Fibroblast of the aortic adventitia (primary cell): ENCODE measurements around the gene TBXA2R. TPM values are rescaled to one million over a fixed set of nuclear protein-coding genes. Genes with fewer than 3 reads are reported as not detected.

Experiments used
- DNase-seq: peaks from one replicate; pipeline ENCODE4 v3.0.0-alpha.2; 2010; ENCODE audit warnings: low read depth
- H3K4me3 ChIP-seq: 2 replicates; pipeline ENCODE4 v1.5.1; 2011; ENCODE audit warnings: low read depth, mild to moderate bottlenecking, control low read depth, low read length, moderate library complexity
- CTCF ChIP-seq: IDR thresholded peaks from 2 replicates; pipeline ENCODE4 v1.5.1; 2011; ENCODE audit warnings: mild to moderate bottlenecking, low read length, control low read depth, inconsistent platforms; ENCODE audit not compliant: insufficient read depth
- total RNA-seq: library from RNA; depleted of rRNA; stranded (reverse); fragments of >200 nt; gene quantifications from 2 replicates; pipeline ENCODE4 v1.2.3, GENCODE V29; 2012; ENCODE audit warnings: low replicate concordance

Gene TBXA2R
- total RNA-seq, 1 donor: 5.0 TPM

- no peak for DNase-seq
- peak overlapping the region; percentile 95 for H3K4me3 ChIP-seq
- no peak for TF ChIP-seq CTCF
These were observed 50.8 kb downstream of the TBXA2R start for GRCh38 chr19:3555653-3556422.

GRCh38 chr19:3554254-3555083 is 52.2 kb downstream of the TBXA2R start:
- H3K4me3 ChIP-seq: no peak overlapping the region
- TF ChIP-seq CTCF: no peak
- DNase-seq: no peak

- no peak for TF ChIP-seq CTCF
- DNase-seq: no peak
- no peak overlapping the region for H3K4me3 ChIP-seq
These were observed 54.9 kb downstream of the TBXA2R start for GRCh38 chr19:3551792-3552095.

DNA sequence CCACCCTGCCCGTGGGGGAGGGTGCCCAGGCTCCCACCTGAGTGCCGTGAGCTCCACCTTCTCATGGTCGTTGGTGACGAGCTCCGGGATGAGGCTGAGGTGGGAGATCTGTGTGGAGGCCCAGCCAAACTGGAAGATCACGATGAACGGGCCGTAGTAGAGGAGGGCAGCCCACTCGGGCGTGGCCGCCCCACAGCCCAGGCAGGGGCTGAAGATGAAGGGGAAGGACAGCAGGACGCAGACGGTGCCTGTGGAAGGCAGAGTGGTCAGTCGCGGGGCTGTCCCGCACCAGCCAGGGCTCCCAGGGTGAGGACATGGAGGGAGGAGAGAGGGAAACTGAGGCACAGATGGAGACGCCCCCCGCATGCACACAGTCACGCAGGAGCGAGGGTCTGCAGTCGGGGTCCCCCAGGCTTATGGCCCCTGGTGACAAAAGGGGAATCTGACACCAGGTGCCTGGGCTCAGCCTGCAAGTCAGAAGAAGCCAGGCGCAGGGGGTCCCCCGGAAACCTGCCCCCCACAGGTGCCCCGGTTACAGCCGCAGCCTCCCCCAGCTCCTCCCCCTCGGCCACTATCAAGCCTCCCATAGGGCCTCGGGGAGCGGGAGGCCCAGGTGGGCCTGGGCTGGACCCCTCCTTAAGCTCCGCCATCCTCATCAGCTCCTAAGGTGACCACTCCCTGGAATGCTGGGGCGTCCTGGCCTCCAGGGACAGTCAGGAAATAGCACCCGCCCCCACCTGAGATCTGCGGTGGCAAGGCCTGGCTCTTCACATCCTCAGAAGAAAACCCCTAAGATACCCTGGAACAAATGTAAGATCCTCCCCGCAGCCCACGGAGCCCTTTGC is 55.5 kb downstream of the TBXA2R start:
- TF ChIP-seq CTCF: no peak
- H3K4me3 ChIP-seq: no peak overlapping the region
- DNase-seq: no peak

- no peak for TF ChIP-seq CTCF
- DNase-seq: no peak
- no peak overlapping the region for H3K4me3 ChIP-seq
These were observed 56.9 kb downstream of the TBXA2R start for GRCh38 chr19:3549816-3550215.

GRCh38 chr19:3548606-3549005 is 58.1 kb downstream of the TBXA2R start:
- H3K4me3 ChIP-seq: no peak overlapping the region
- no peak for DNase-seq
- no peak for TF ChIP-seq CTCF
